Nephron (organoid): Measurements from ENCODE around the gene CERS5.
A peak's percentile ranks its signal among the peaks of the same experiment; 100 is the strongest.

Experiments
- H3K27ac Mint-ChIP-seq, 3 experiments: 2 replicates each; pipeline ENCODE4 v1.8.0; 2020; ENCODE audit warnings: mixed read lengths in 3 of 3, mild to moderate bottlenecking in 2 of 3, moderate library complexity in 1 of 3
- H3K27me3 Mint-ChIP-seq: 2 replicates; pipeline ENCODE4 v1.8.0; 2021; ENCODE audit warnings: low read depth, mild to moderate bottlenecking, moderate library complexity, mixed read lengths
- H3K36me3 Mint-ChIP-seq: 2 replicates; pipeline ENCODE4 v1.8.0; 2020; ENCODE audit warnings: low read depth, mixed read lengths
- H3K4me1 Mint-ChIP-seq: 2 replicates; pipeline ENCODE4 v1.8.0; 2020; ENCODE audit warnings: mixed read lengths
- H3K4me3 Mint-ChIP-seq, 3 experiments: 2 replicates each; pipeline ENCODE4 v1.8.0; 2020; ENCODE audit warnings: mild to moderate bottlenecking in 3 of 3, mixed read lengths in 3 of 3, moderate library complexity in 2 of 3
- H3K9me3 Mint-ChIP-seq: 2 replicates; pipeline ENCODE4 v1.8.0; 2020; ENCODE audit warnings: mixed read lengths
- TF ChIP-seq, protein P1 (sequence below), 3 experiments: fragments of 200-600 bp; sonication (generic); IDR thresholded peaks; one replicate each; pipeline ENCODE4 v1.5.0; 2021; ENCODE audit warnings: antibody characterized with exemption in 3 of 3; ENCODE audit not compliant: unreplicated experiment in 3 of 3

CERS5 gene

DNA sequence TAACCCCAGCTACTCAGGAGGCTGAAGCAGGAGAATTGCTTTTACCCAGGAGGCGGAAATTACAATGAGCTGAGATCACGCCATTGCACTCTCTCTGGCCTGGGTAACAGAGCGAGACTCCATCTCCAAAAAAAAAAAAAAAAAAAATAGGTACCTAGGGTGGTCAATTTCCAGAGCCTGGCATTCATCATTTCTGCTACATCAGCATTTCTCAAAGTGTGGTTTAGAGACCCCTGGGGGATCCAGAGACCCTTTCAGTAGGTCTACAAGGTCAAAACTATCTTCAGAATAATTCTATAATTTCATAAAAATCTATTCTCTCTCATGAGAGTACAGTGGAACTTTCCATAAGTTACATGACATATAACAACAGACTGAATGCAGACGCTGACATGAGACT is 19.9 kb downstream of the CERS5 start:
- no peak overlapping the region for H3K27ac Mint-ChIP-seq
- no peak overlapping the region for H3K4me3 Mint-ChIP-seq
- peaks cover 18% of the 10 kb centered on the region for H3K4me1 Mint-ChIP-seq
- H3K9me3 Mint-ChIP-seq: no peaks in the 10 kb centered on the region
- TF ChIP-seq, protein P1, sequence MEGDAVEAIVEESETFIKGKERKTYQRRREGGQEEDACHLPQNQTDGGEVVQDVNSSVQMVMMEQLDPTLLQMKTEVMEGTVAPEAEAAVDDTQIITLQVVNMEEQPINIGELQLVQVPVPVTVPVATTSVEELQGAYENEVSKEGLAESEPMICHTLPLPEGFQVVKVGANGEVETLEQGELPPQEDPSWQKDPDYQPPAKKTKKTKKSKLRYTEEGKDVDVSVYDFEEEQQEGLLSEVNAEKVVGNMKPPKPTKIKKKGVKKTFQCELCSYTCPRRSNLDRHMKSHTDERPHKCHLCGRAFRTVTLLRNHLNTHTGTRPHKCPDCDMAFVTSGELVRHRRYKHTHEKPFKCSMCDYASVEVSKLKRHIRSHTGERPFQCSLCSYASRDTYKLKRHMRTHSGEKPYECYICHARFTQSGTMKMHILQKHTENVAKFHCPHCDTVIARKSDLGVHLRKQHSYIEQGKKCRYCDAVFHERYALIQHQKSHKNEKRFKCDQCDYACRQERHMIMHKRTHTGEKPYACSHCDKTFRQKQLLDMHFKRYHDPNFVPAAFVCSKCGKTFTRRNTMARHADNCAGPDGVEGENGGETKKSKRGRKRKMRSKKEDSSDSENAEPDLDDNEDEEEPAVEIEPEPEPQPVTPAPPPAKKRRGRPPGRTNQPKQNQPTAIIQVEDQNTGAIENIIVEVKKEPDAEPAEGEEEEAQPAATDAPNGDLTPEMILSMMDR (IDR thresholded peaks at IDR 0.05; ENCODE audit: unreplicated experiment in 3 of 3): no peak
- peaks cover 10% of the 10 kb centered on the region for H3K36me3 Mint-ChIP-seq
- H3K27me3 Mint-ChIP-seq: no peaks in the 10 kb centered on the region

DNA sequence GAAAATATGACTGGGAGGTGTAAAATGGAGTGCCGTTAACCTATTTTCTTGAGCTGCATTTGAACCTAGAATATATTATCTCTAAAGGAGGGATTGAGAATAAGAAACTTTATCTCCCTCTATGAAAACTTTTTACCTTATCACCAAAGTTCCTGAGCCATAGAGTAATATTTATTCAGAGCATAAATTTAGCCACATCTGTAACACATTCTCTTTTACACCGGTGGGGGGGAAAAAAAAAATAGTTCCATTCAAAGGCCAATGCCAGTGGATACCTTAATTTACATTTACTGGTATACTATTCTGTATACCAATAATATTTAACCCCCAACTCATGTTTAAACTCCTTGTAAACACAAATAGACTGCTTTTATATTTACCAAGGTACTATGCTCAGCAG is 21.7 kb downstream of the CERS5 start:
- Mint-ChIP-seq H3K27me3 (no peaks in the 10 kb centered on the region), H3K27ac (peak overlapping the region in 1 of 3 experiments; percentile 1), H3K4me3 (no peak overlapping the region), H3K4me1 (peaks cover 7% of the 10 kb centered on the region), H3K36me3 (peaks cover 26% of the 10 kb centered on the region), H3K9me3 (no peaks in the 10 kb centered on the region)
- TF ChIP-seq, protein P1 (IDR thresholded peaks at IDR 0.05; ENCODE audit: unreplicated experiment in 3 of 3): no peak

DNA sequence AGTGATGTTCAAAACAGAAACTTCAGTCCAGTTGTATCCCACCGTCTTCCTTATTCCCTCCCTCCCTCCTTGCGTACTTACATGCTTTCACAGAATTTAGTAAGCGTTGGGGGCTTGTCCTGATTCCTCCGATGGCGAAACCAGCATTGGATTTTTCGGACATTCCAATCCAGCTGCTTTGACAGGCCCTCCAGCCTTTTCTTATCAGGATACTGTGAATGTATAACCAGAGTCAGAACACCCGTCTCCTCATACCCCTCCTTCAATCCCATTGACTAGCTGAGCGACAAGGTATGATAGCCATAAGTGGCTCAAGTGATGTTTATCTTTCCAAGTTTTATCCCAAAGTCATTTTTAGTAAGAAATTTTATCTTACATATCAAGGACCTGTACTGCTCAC is 24.2 kb downstream of the CERS5 start:
- Mint-ChIP-seq H3K36me3 (peaks cover 41% of the 10 kb centered on the region), H3K27ac (peak overlapping the region in 1 of 3 experiments; percentile 34), H3K9me3 (no peaks in the 10 kb centered on the region), H3K4me1 (no peaks in the 10 kb centered on the region), H3K27me3 (no peaks in the 10 kb centered on the region), H3K4me3 (no peak overlapping the region)
- TF ChIP-seq, protein P1 (IDR thresholded peaks at IDR 0.05; ENCODE audit: unreplicated experiment in 3 of 3): no peak

DNA sequence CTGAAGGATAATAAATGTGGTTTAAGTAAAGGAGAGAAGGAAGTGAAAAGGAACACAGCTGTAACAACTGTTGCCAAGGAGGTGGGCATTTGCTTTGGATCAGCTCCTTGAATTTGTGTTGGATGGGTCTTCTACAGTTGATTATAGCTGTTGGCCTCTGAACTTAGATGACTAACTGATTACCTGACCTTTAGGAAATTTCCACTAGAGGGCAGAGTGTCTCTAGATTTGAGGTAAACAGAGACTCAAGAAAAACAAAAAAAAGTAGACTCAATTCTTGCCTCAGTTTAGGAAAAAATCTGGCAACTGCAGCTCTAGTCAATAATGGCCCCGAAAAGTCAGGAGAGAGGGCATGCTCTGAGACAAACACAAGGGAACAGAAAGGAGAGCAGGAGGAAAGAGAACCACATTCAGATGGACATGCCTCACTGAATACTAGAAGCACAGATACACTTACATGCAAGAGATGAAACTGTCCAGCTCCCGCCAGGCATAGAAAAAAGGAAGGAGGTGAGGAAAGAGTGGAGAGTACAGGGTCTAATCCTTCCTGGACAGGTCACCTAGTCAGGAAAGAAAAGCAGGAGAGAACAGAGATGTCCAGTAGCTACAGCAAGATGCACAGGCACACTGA is 34.5 kb downstream of the CERS5 start:
- H3K4me1 Mint-ChIP-seq: no peaks in the 10 kb centered on the region
- H3K4me3 Mint-ChIP-seq: no peak overlapping the region
- peak overlapping the region in 1 of 3 experiments; percentile 8 for H3K27ac Mint-ChIP-seq
- H3K9me3 Mint-ChIP-seq: no peaks in the 10 kb centered on the region
- H3K27me3 Mint-ChIP-seq: no peaks in the 10 kb centered on the region
- peaks cover 59% of the 10 kb centered on the region for H3K36me3 Mint-ChIP-seq
- TF ChIP-seq, protein P1 (IDR thresholded peaks at IDR 0.05; ENCODE audit: unreplicated experiment in 3 of 3): peak; percentile 57 to 64 (median 60)

DNA sequence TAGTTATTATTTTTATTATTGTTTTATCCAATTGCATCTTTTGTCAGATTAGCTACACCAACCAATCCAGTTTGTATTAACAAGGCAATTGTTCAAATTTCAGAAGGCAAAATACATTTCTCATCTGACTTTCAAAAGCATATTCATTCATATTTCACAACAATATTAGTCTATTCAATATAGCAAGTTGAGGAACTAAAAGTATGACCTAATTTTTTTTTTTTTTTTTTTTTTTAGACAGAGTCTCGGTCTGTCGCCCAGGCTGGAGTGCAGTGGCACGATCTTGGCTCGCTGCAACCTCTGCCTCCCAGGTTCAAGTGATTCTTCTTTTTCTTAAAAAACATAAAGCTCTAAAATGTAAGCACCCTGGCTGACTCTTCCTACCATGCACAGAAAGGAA is 37.9 kb downstream of the CERS5 start:
- Mint-ChIP-seq H3K9me3 (no peaks in the 10 kb centered on the region), H3K27me3 (no peaks in the 10 kb centered on the region), H3K27ac (no peak overlapping the region)

More for the DNA sequence above, 37.9 kb downstream of the CERS5 start:
- TF ChIP-seq, protein P1 (IDR thresholded peaks at IDR 0.05; ENCODE audit: unreplicated experiment in 3 of 3): no peak
- H3K36me3 Mint-ChIP-seq: peaks cover 52% of the 10 kb centered on the region
- H3K4me3 Mint-ChIP-seq: no peak overlapping the region
- no peaks in the 10 kb centered on the region for H3K4me1 Mint-ChIP-seq
